ENCODE measurements around the gene RCAN2. TPM values are rescaled to one million over a fixed set of nuclear protein-coding genes. Genes with fewer than 3 reads are reported as not detected.

RCAN2 gene
- total and polyA plus RNA-seq, 7 experiments from 2014 or later = 1.0 TPM; not detected in 6

GRCh38 chr6:46323966-46324622, 167.2 kb downstream of the RCAN2 start:
- Histone ChIP-seq H3K27ac (ENCODE audit: low read depth, low read length) (no peak overlapping the region), H3K36me3 (ENCODE audit: control insufficient read depth in 2 of 3, insufficient read depth in 3 of 3, low read length in 3 of 3) (no peaks in the 10 kb centered on the region), H3K27me3 (ENCODE audit: control insufficient read depth in 2 of 2, insufficient read depth in 2 of 2, low read length in 2 of 2) (no peaks in the 10 kb centered on the region), H3K4me1 (ENCODE audit: control insufficient read depth in 2 of 2, insufficient read depth in 2 of 2, low read length in 2 of 2) (peaks cover 0 to 19% of the 10 kb centered on the region in 2 donors), H3K9me3 (ENCODE audit: control insufficient read depth in 2 of 3, low read length in 3 of 3) (no peaks in the 10 kb centered on the region), H3K4me3 (ENCODE audit: low read length) (no peak overlapping the region)
- CTCF ChIA-PET = interaction anchor here (0.5 kb wide), 1 partner anchor 128 kb away, joined by 6 read pairs; no protein-coding TSS in a partner anchor
- intact Hi-C loops (cut with micrococcal nuclease) = no loop called here
- Mint-ChIP-seq H3K27ac (no peak overlapping the region), H3K4me3 (peak overlapping the region in 1 of 10 donors; percentile 31), H3K4me1 (peaks cover 0 to 32% (median 0%) of the 10 kb centered on the region in 7 donors), H3K27me3 (peaks cover 7 to 17% (median 8%) of the 10 kb centered on the region in 5 donors), H3K36me3 (no peaks in the 10 kb centered on the region), H3K9me3 (peaks cover 0 to 1% (median 0%) of the 10 kb centered on the region in 11 donors)
- ATAC-seq (no peak), DNase-seq (no peak)
- POLR2A ChIA-PET = no interaction called here

- no peak overlapping the region for H3K4me3 ChIP-seq (ENCODE audit: low read length)
- Mint-ChIP-seq H3K36me3 (no peaks in the 10 kb centered on the region), H3K4me3 (peak overlapping the region in 1 of 10 donors; percentile 2), H3K9me3 (peaks cover 0 to 1% (median 0%) of the 10 kb centered on the region in 11 donors), H3K27ac (no peak overlapping the region), H3K4me1 (peaks cover 0 to 32% (median 0%) of the 10 kb centered on the region in 7 donors), H3K27me3 (peaks cover 4 to 14% (median 7%) of the 10 kb centered on the region in 5 donors)
- intact Hi-C loops (cut with micrococcal nuclease) = no loop called here
- CTCF ChIA-PET = interaction anchor here (0.5 kb wide), 1 partner anchor 127 kb away, joined by 6 read pairs; no protein-coding TSS in a partner anchor
- POLR2A ChIA-PET = no interaction called here
- H3K27me3 ChIP-seq (ENCODE audit: control insufficient read depth in 2 of 2, insufficient read depth in 2 of 2, low read length in 2 of 2) = no peaks in the 10 kb centered on the region
- H3K4me1 ChIP-seq (ENCODE audit: control insufficient read depth in 2 of 2, insufficient read depth in 2 of 2, low read length in 2 of 2) = peaks cover 0 to 19% of the 10 kb centered on the region in 2 donors
- H3K36me3 ChIP-seq (ENCODE audit: control insufficient read depth in 2 of 3, insufficient read depth in 3 of 3, low read length in 3 of 3) = no peaks in the 10 kb centered on the region
- H3K27ac ChIP-seq (ENCODE audit: low read depth, low read length) = no peak overlapping the region
- DNase-seq (no peak), ATAC-seq (no peak)
- H3K9me3 ChIP-seq (ENCODE audit: control insufficient read depth in 2 of 3, low read length in 3 of 3) = no peaks in the 10 kb centered on the region
Observed at GRCh38 chr6:46323312-46323965, 167.8 kb downstream of the RCAN2 start.

GRCh38 chr6:46320505-46320904, 170.7 kb downstream of the RCAN2 start:
- ChIA-PET CTCF (no interaction called here), POLR2A (no interaction called here)
- H3K4me3 Mint-ChIP-seq = no peak overlapping the region
- no peak for ATAC-seq
- H3K9me3 Mint-ChIP-seq = no peaks in the 10 kb centered on the region
- Histone ChIP-seq H3K36me3 (ENCODE audit: control insufficient read depth in 2 of 3, insufficient read depth in 3 of 3, low read length in 3 of 3) (no peaks in the 10 kb centered on the region), H3K27me3 (ENCODE audit: control insufficient read depth in 2 of 2, insufficient read depth in 2 of 2, low read length in 2 of 2) (no peaks in the 10 kb centered on the region), H3K27ac (ENCODE audit: low read depth, low read length) (no peak overlapping the region), H3K4me3 (ENCODE audit: low read length) (no peak overlapping the region), H3K4me1 (ENCODE audit: control insufficient read depth in 2 of 2, insufficient read depth in 2 of 2, low read length in 2 of 2) (peaks cover 0 to 9% of the 10 kb centered on the region in 2 donors), H3K9me3 (ENCODE audit: control insufficient read depth in 2 of 3, low read length in 3 of 3) (no peaks in the 10 kb centered on the region)
- no peak for DNase-seq
- intact Hi-C loops (cut with micrococcal nuclease) = no loop called here
- no peak overlapping the region for H3K27ac Mint-ChIP-seq
- peaks cover 0 to 29% (median 0%) of the 10 kb centered on the region in 7 donors for H3K4me1 Mint-ChIP-seq
- peaks cover 0 to 8% (median 4%) of the 10 kb centered on the region in 5 donors for H3K27me3 Mint-ChIP-seq
- no peaks in the 10 kb centered on the region for H3K36me3 Mint-ChIP-seq

GRCh38 chr6:46315589-46315988, 175.7 kb downstream of the RCAN2 start:
- no peak overlapping the region for H3K27ac ChIP-seq (ENCODE audit: low read depth, low read length)
- DNase-seq (no peak), ATAC-seq (no peak)
- no peaks in the 10 kb centered on the region for H3K36me3 ChIP-seq (ENCODE audit: control insufficient read depth in 2 of 3, insufficient read depth in 3 of 3, low read length in 3 of 3)
- H3K4me3 ChIP-seq (ENCODE audit: low read length) = no peak overlapping the region
- H3K27ac Mint-ChIP-seq = no peak overlapping the region
- peaks cover 0 to 6% (median 0%) of the 10 kb centered on the region in 5 donors for H3K27me3 Mint-ChIP-seq
- no peaks in the 10 kb centered on the region for H3K36me3 Mint-ChIP-seq
- peaks cover 0 to 11% (median 0%) of the 10 kb centered on the region in 7 donors for H3K4me1 Mint-ChIP-seq
- H3K9me3 Mint-ChIP-seq = peaks cover 0 to 2% (median 0%) of the 10 kb centered on the region in 11 donors
- no peaks in the 10 kb centered on the region for H3K4me1 ChIP-seq (ENCODE audit: control insufficient read depth in 2 of 2, insufficient read depth in 2 of 2, low read length in 2 of 2)
- H3K4me3 Mint-ChIP-seq = no peak overlapping the region
- H3K27me3 ChIP-seq (ENCODE audit: control insufficient read depth in 2 of 2, insufficient read depth in 2 of 2, low read length in 2 of 2) = no peaks in the 10 kb centered on the region
- intact Hi-C loops (cut with micrococcal nuclease) = no loop called here
- ChIA-PET CTCF (no interaction called here), POLR2A (no interaction called here)
- no peaks in the 10 kb centered on the region for H3K9me3 ChIP-seq (ENCODE audit: control insufficient read depth in 2 of 3, low read length in 3 of 3)

DNA sequence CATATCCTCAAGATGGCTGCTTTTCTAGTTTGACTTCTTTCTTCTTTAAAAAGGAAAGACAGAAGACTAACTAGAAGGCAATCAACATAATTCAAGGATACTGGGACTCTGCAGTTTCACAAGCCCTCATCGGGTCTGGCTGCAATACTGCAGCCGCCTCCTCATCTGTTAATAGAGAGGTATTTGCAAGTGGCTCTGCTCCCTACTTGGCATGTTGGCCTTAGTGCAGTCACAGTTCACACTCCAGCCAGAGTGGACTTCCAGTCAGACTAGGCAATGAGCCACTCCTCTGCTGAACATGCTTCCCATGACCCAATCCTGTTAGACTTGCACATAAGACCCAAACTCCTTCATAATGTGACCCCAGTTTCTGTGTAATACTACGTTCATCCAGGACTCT, 178.6 kb downstream of the RCAN2 start:
- ChIA-PET CTCF (no interaction called here), POLR2A (no interaction called here)
- H3K9me3 ChIP-seq (ENCODE audit: control insufficient read depth in 2 of 3, low read length in 3 of 3) = no peaks in the 10 kb centered on the region
- Mint-ChIP-seq H3K9me3 (peaks cover 0 to 2% (median 0%) of the 10 kb centered on the region in 11 donors), H3K27me3 (peaks cover 0 to 15% (median 0%) of the 10 kb centered on the region in 5 donors), H3K4me3 (no peak overlapping the region), H3K36me3 (no peaks in the 10 kb centered on the region), H3K4me1 (peaks cover 0 to 11% (median 0%) of the 10 kb centered on the region in 7 donors), H3K27ac (no peak overlapping the region)
- no peaks in the 10 kb centered on the region for H3K27me3 ChIP-seq (ENCODE audit: control insufficient read depth in 2 of 2, insufficient read depth in 2 of 2, low read length in 2 of 2)
- DNase-seq = no peak
- H3K4me3 ChIP-seq (ENCODE audit: low read length) = no peak overlapping the region
- intact Hi-C loops (cut with micrococcal nuclease) = no loop called here
- no peak overlapping the region for H3K27ac ChIP-seq (ENCODE audit: low read depth, low read length)
- H3K4me1 ChIP-seq (ENCODE audit: control insufficient read depth in 2 of 2, insufficient read depth in 2 of 2, low read length in 2 of 2) = no peaks in the 10 kb centered on the region
- no peak for ATAC-seq
- H3K36me3 ChIP-seq (ENCODE audit: control insufficient read depth in 2 of 3, insufficient read depth in 3 of 3, low read length in 3 of 3) = no peaks in the 10 kb centered on the region

GRCh38 chr6:46310196-46310595, 181.1 kb downstream of the RCAN2 start:
- Histone ChIP-seq H3K27ac (ENCODE audit: low read depth, low read length) (no peak overlapping the region), H3K4me1 (ENCODE audit: control insufficient read depth in 2 of 2, insufficient read depth in 2 of 2, low read length in 2 of 2) (no peaks in the 10 kb centered on the region), H3K9me3 (ENCODE audit: control insufficient read depth in 2 of 3, low read length in 3 of 3) (no peaks in the 10 kb centered on the region), H3K4me3 (ENCODE audit: low read length) (no peak overlapping the region), H3K27me3 (ENCODE audit: control insufficient read depth in 2 of 2, insufficient read depth in 2 of 2, low read length in 2 of 2) (no peaks in the 10 kb centered on the region), H3K36me3 (ENCODE audit: control insufficient read depth in 2 of 3, insufficient read depth in 3 of 3, low read length in 3 of 3) (no peaks in the 10 kb centered on the region)
- Mint-ChIP-seq H3K36me3 (no peaks in the 10 kb centered on the region), H3K4me3 (no peak overlapping the region), H3K4me1 (peaks cover 0 to 3% (median 0%) of the 10 kb centered on the region in 7 donors), H3K27me3 (peaks cover 3 to 24% (median 8%) of the 10 kb centered on the region in 5 donors), H3K27ac (no peak overlapping the region), H3K9me3 (peaks cover 0 to 2% (median 0%) of the 10 kb centered on the region in 11 donors)
- no peak for ATAC-seq
- ChIA-PET CTCF (no interaction called here), POLR2A (no interaction called here)
- DNase-seq = no peak
- intact Hi-C loops (cut with micrococcal nuclease) = no loop called here

All from naive thymus-derived CD4-positive, alpha-beta T cell (primary cell).